H1 (cell line): Measurements from ENCODE around the gene ATP13A3. TPM values are rescaled to one million over a fixed set of nuclear protein-coding genes. Genes with fewer than 3 reads are reported as not detected.

Experiments
- CTCF ChIA-PET: fragments of 300-600 bp; sonication (Branson Sonifier 250); formaldehyde crosslinking; loops from one replicate; lab custom pipeline; 2021; ENCODE audit not compliant: partially characterized antibody; lab: Charles Lee
- POLR2A ChIA-PET: fragments of 300-600 bp; sonication (Branson Sonifier 250); formaldehyde crosslinking; loops from one replicate; lab custom pipeline; 2021; ENCODE audit warnings: inconsistent platforms; ENCODE audit not compliant: partially characterized antibody; lab: Charles Lee
- DNase-seq, 2 experiments: peaks; one replicate each; pipeline versions ENCODE4 v3.0.0 to v3.0.0-alpha.2; 2010 to 2022; ENCODE audit warnings: low spot score in 2 of 2, low read depth in 1 of 2, mixed read lengths in 1 of 2
- FAIRE-seq: peaks from 2 replicates; lab custom pipeline; 2011; peaks lifted over from hg19 to GRCh38; lab: Jason Lieb, UNC
- H2AFZ ChIP-seq: 2 replicates; pipeline ENCODE4 v1.8.1; 2012; ENCODE audit warnings: low read length, inconsistent platforms
- H2AK5ac ChIP-seq: 2 replicates; pipeline ENCODE4 v1.6.1; 2013; ENCODE audit warnings: low read depth, low read length
- H2BK120ac ChIP-seq: replicated peaks from 2 replicates; pipeline ENCODE3; 2013; ENCODE audit warnings: low read depth, low read length, inconsistent platforms
- H2BK12ac ChIP-seq: 2 replicates; pipeline ENCODE4 v1.6.1; 2013; ENCODE audit warnings: low read depth, low read length
- H2BK15ac ChIP-seq: 2 replicates; pipeline ENCODE4 v1.6.1; 2013; ENCODE audit warnings: low read length
- H2BK20ac ChIP-seq: 2 replicates; pipeline ENCODE4 v1.6.1; 2013; ENCODE audit warnings: low read length
- H2BK5ac ChIP-seq: 2 replicates; pipeline ENCODE4 v1.6.1; 2013; ENCODE audit warnings: low read depth, low read length
- H3K14ac ChIP-seq: 2 replicates; pipeline ENCODE4 v1.6.1; 2013; ENCODE audit warnings: inconsistent platforms; ENCODE audit not compliant: insufficient read length
- H3K18ac ChIP-seq: 2 replicates; pipeline ENCODE4 v1.6.1; 2013; ENCODE audit warnings: low read length; ENCODE audit errors: extremely low read depth
- H3K23ac ChIP-seq: 2 replicates; pipeline ENCODE4 v1.6.1; 2013; ENCODE audit warnings: inconsistent platforms; ENCODE audit not compliant: insufficient read length
- H3K23me2 ChIP-seq: 2 replicates; pipeline ENCODE4 v1.6.1; 2013; ENCODE audit warnings: low read depth, low read length
- H3K27ac ChIP-seq: 2 replicates; pipeline ENCODE4 v1.6.1; 2011; ENCODE audit warnings: low read depth, low read length, inconsistent platforms
- H3K27me3 ChIP-seq, 4 experiments: replicated peaks in 1 of 4; 1 replicate in 1 of 4; 2 replicates in 3 of 4; pipeline versions ENCODE4 v1.6.1 to v1.8.1; 2011 to 2013; ENCODE audit warnings: low read length in 3 of 4, mild to moderate bottlenecking in 3 of 4, inconsistent platforms in 2 of 4, mixed read lengths in 2 of 4, moderate library complexity in 1 of 4; ENCODE audit not compliant: control insufficient read depth in 3 of 4, insufficient read depth in 3 of 4; ENCODE audit errors: extremely low read depth in 1 of 4
- H3K36me3 ChIP-seq, 4 experiments: 2 replicates each; pipeline versions ENCODE4 v1.6.1 to v1.8.1; 2011 to 2013; ENCODE audit warnings: mild to moderate bottlenecking in 4 of 4, low read length in 3 of 4, moderate library complexity in 2 of 4, control low read depth in 1 of 4, inconsistent platforms in 1 of 4; ENCODE audit not compliant: insufficient read depth in 4 of 4, control insufficient read depth in 2 of 4
- H3K4ac ChIP-seq: replicated peaks from 2 replicates; pipeline ENCODE3; 2013; ENCODE audit warnings: low read length, low read depth, mixed read lengths, inconsistent platforms; ENCODE audit not compliant: insufficient read length
- H3K4me1 ChIP-seq, 4 experiments: replicated peaks in 1 of 4; 1 replicate in 1 of 4; 2 replicates in 3 of 4; pipeline versions ENCODE4 v1.6.1 to v1.8.1; 2011 to 2013; ENCODE audit warnings: low read length in 3 of 4, inconsistent platforms in 2 of 4, mixed read lengths in 1 of 4; ENCODE audit not compliant: insufficient read depth in 4 of 4, control insufficient read depth in 3 of 4
- H3K4me2 ChIP-seq, 2 experiments: 2 replicates each; pipeline versions ENCODE4 v1.6.1 to v1.8.1; 2011 to 2013; ENCODE audit warnings: low read depth in 2 of 2, low read length in 2 of 2, control low read depth in 1 of 2, inconsistent platforms in 1 of 2, mild to moderate bottlenecking in 1 of 2; ENCODE audit not compliant: insufficient read depth in 1 of 2
- H3K4me3 ChIP-seq, 4 experiments: fragments of 200-600, 300-600 bp in 1 of 4; sonication (generic), shearing (Covaris generic), sonication (Bioruptor Twin) in 1 of 4; 2 replicates each; pipeline versions ENCODE4 v1.5.1 to v1.8.1; 2011 to 2016; ENCODE audit warnings: low read length in 4 of 4, low read depth in 3 of 4, control low read depth in 2 of 4, inconsistent platforms in 2 of 4, mild to moderate bottlenecking in 2 of 4, mixed read lengths in 1 of 4, moderate library complexity in 1 of 4; ENCODE audit not compliant: insufficient read depth in 2 of 4; ENCODE audit errors: extremely low read depth in 1 of 4
- H3K56ac ChIP-seq: replicated peaks from 2 replicates; pipeline ENCODE3; 2013; ENCODE audit warnings: low read depth, mild to moderate bottlenecking, mixed read lengths, low read length, inconsistent platforms; ENCODE audit not compliant: insufficient read length
- H3K79me1 ChIP-seq: 2 replicates; pipeline ENCODE4 v1.6.1; 2013; ENCODE audit warnings: low read depth, low read length, control low read depth
- H3K79me2 ChIP-seq, 2 experiments: 2 replicates each; pipeline versions ENCODE4 v1.6.1 to v1.8.1; 2012 to 2013; ENCODE audit warnings: low read length in 2 of 2, mild to moderate bottlenecking in 2 of 2, inconsistent platforms in 1 of 2; ENCODE audit not compliant: insufficient read depth in 2 of 2, control insufficient read depth in 1 of 2
- H3K9ac ChIP-seq, 4 experiments: replicated peaks in 1 of 4; 1 replicate in 1 of 4; 2 replicates in 3 of 4; pipeline versions ENCODE4 v1.6.1 to v1.8.1; 2011 to 2013; ENCODE audit warnings: low read depth in 3 of 4, low read length in 3 of 4, control low read depth in 2 of 4, mild to moderate bottlenecking in 2 of 4, moderate library complexity in 2 of 4, inconsistent platforms in 1 of 4; ENCODE audit errors: extremely low read depth in 1 of 4
- H3K9me3 ChIP-seq, 2 experiments: 2 replicates each; pipeline versions ENCODE4 v1.6.1 to v1.8.1; 2012 to 2013; ENCODE audit warnings: mild to moderate bottlenecking in 2 of 2, moderate library complexity in 2 of 2, control low read depth in 1 of 2, inconsistent platforms in 1 of 2, low read depth in 1 of 2, low read length in 1 of 2, mixed read lengths in 1 of 2; ENCODE audit not compliant: insufficient read depth in 2 of 2
- H4K20me1 ChIP-seq, 2 experiments: replicated peaks in 1 of 2; 2 replicates each; pipeline versions ENCODE3 to v1.8.1; 2011 to 2013; ENCODE audit warnings: inconsistent platforms in 2 of 2, low read length in 2 of 2, mild to moderate bottlenecking in 1 of 2; ENCODE audit not compliant: insufficient read depth in 2 of 2, control insufficient read depth in 1 of 2
- H4K5ac ChIP-seq: 2 replicates; pipeline ENCODE4 v1.6.1; 2013; ENCODE audit warnings: low read length, low read depth, mixed read lengths, inconsistent platforms; ENCODE audit not compliant: insufficient read length
- H4K8ac ChIP-seq: 2 replicates; pipeline ENCODE4 v1.8.0; 2013; ENCODE audit warnings: mild to moderate bottlenecking, moderate library complexity, low read length, inconsistent platforms; ENCODE audit not compliant: insufficient read depth; ENCODE audit errors: extremely low read depth
- H4K91ac ChIP-seq: replicated peaks from 2 replicates; pipeline ENCODE3; 2013; ENCODE audit warnings: low read length, mixed read lengths, inconsistent platforms; ENCODE audit not compliant: insufficient read length
- BRCA1 ChIP-seq: IDR thresholded peaks from 2 replicates; pipeline ENCODE4 v1.6.1; 2012; ENCODE audit warnings: low read depth, low read length, improper control_type of control experiment
- GTF2F1 ChIP-seq: IDR thresholded peaks from 2 replicates; pipeline ENCODE4 v1.6.1; 2012; ENCODE audit warnings: low read depth, low read length, improper control_type of control experiment, borderline replicate concordance
- HDAC6 ChIP-seq: IDR thresholded peaks from one replicate; pipeline ENCODE4 v1.7.1; 2012; ENCODE audit warnings: low read depth, mild to moderate bottlenecking, inconsistent platforms, low read length, moderate library complexity
- JUN ChIP-seq: IDR thresholded peaks from 2 replicates; pipeline ENCODE4 v1.6.1; 2011; ENCODE audit warnings: low read depth, mild to moderate bottlenecking, improper control_type of control experiment, low read length
- JUND ChIP-seq: IDR thresholded peaks from 2 replicates; pipeline ENCODE4 v1.6.1; 2011; ENCODE audit warnings: mild to moderate bottlenecking, improper control_type of control experiment, low read length
- NANOG ChIP-seq: IDR thresholded peaks from 2 replicates; pipeline ENCODE4 v1.6.1; 2011; ENCODE audit warnings: low read length, low read depth, mild to moderate bottlenecking, inconsistent platforms; ENCODE audit not compliant: insufficient read depth, poor library complexity, severe bottlenecking
- POLR2A ChIP-seq, 2 experiments: IDR thresholded peaks; 1 replicate in 1 of 2; 2 replicates in 1 of 2; pipeline ENCODE4 v1.6.1; 2011; ENCODE audit warnings: low read depth in 2 of 2, low read length in 2 of 2, mild to moderate bottlenecking in 2 of 2; ENCODE audit errors: control extremely low read depth in 1 of 2
- POU5F1 ChIP-seq: IDR thresholded peaks from 2 replicates; pipeline ENCODE4 v1.6.1; 2011; ENCODE audit warnings: low read depth, mild to moderate bottlenecking, low read length, moderate library complexity
- RXRA ChIP-seq: IDR thresholded peaks from 2 replicates; pipeline ENCODE4 v1.6.1; 2011; ENCODE audit warnings: low read depth, mild to moderate bottlenecking, low read length, moderate library complexity; ENCODE audit not compliant: insufficient read depth
- SAP30 ChIP-seq: fragments of 300-600 bp; sonication (generic); IDR thresholded peaks from 2 replicates; pipeline ENCODE4 v1.7.1; 2012; ENCODE audit warnings: low read length, moderate library complexity, mild to moderate bottlenecking, inconsistent platforms; ENCODE audit not compliant: insufficient read depth, insufficient replicate concordance
- SIN3A ChIP-seq, 2 experiments: IDR thresholded peaks in 1 of 2; conservative IDR thresholded peaks in 1 of 2; 2 replicates each; pipeline ENCODE4 v1.6.1; 2011 to 2012; ENCODE audit warnings: low read length in 2 of 2, improper control_type of control experiment in 1 of 2, low read depth in 1 of 2, mild to moderate bottlenecking in 1 of 2
- ZNF274 ChIP-seq: IDR thresholded peaks from 2 replicates; pipeline ENCODE4 v1.7.0; 2012; ENCODE audit warnings: low read length, borderline replicate concordance; ENCODE audit errors: extremely low read depth
- WGBS, 2 experiments: shearing (Covaris generic) in 1 of 2; methylation state at CpG; one replicate each; pipeline versions ENCODE4 v1.1.6 to v1.1.7; 2013 to 2015; ENCODE audit warnings: low lambda C conversion rate in 2 of 2, mixed read lengths in 2 of 2, inconsistent platforms in 1 of 2, low coverage in 1 of 2, missing lambda C conversion rate in 1 of 2; ENCODE audit not compliant: insufficient replicate concordance in 2 of 2, insufficient coverage in 1 of 2, insufficient read length in 1 of 2; ENCODE audit errors: extremely low coverage in 1 of 2, missing lambda C conversion rate in 1 of 2; 5-methylcytosine and 5-hydroxymethylcytosine counted together
- polyA plus RNA-seq, 7 experiments: library from polyadenylated mRNA; depleted of rRNA in 3 of 7; stranded (reverse) in 5 of 7; unstranded in 2 of 7; fragments of >200 nt in 5 of 7; fragments of 200-250 nt in 2 of 7; gene quantifications; 1 replicate in 5 of 7; 2 replicates in 1 of 7; 4 replicates in 1 of 7; pipeline versions ENCODE4 v1.2.1 to v1.2.3, GENCODE V29; 2011 to 2013; ENCODE audit warnings: missing spikeins in 2 of 7, mixed read lengths in 2 of 7
- total RNA-seq: library from RNA; stranded (reverse); fragmentation: NEBNext Ultra II Directional; extraction: Animal tissue kit (Norgen Biotek cat#: 25700); gene quantifications from 2 replicates; pipeline ENCODE4 v1.2.1, GENCODE V29; 2021
- TF ChIP-seq, protein P1 (sequence below): IDR thresholded peaks from 2 replicates; pipeline ENCODE4 v1.6.1; 2012; ENCODE audit warnings: inconsistent platforms

Gene ATP13A3
- total and polyA plus RNA-seq, 2 of the 8 experiments (the other 6 are each of a cell fraction or from before 2014, with no cell fraction given), result 18.6 to 92.2 TPM

DNA sequence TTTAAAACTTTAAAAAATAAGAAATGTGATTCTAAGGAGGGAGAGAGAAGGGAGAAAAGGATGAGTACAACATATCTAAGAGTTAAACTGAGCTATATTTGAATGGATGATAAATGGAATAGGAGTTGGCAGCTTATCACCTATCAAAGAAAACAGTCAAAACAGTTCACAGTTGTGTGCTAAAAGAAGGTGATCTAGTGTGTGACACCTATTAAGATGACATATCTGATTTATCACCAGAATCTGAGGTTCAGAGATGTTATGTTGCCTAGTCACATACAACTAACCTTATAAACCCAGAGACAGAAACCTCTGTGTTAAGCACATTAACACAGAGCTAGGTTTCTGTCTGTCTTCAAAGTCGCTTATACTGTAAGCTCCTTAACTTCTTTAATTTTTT, 3.0 kb downstream of the ATP13A3 start:
- peaks cover 4 to 9% of the 10 kb centered on the region in 2 experiments for H4K20me1 ChIP-seq
- H3K79me2 ChIP-seq, result peaks cover 12 to 73% of the 10 kb centered on the region in 2 experiments
- H3K9ac ChIP-seq, result no peak overlapping the region
- TF ChIP-seq ZNF274, result no peak
- no peak for TF ChIP-seq SIN3A (conservative IDR thresholded peaks at IDR 0.05 in 1 of 2, IDR thresholded peaks at IDR 0.05 in 1 of 2; ENCODE audit: low read depth in 1 of 2, low read length in 2 of 2)
- no peak for TF ChIP-seq POU5F1
- TF ChIP-seq RXRA, result no peak
- TF ChIP-seq JUN, result no peak
- TF ChIP-seq, protein P1, sequence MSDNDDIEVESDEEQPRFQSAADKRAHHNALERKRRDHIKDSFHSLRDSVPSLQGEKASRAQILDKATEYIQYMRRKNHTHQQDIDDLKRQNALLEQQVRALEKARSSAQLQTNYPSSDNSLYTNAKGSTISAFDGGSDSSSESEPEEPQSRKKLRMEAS, result no peak
- no peak for TF ChIP-seq JUND
- no peak for TF ChIP-seq BRCA1
- no peak for TF ChIP-seq GTF2F1
- no peak for TF ChIP-seq NANOG
- TF ChIP-seq HDAC6, result no peak
- TF ChIP-seq POLR2A (IDR thresholded peaks at IDR 0.05; ENCODE audit: control extremely low read depth in 1 of 2, low read depth in 2 of 2, low read length in 2 of 2), result no peak
- no peak for TF ChIP-seq SAP30
- no peak overlapping the region for H3K18ac ChIP-seq
- peaks cover 8% of the 10 kb centered on the region; the same call in 1 of the 2 replicates for H3K23me2 ChIP-seq
- no peak overlapping the region for H2BK5ac ChIP-seq
- no peak overlapping the region for H2BK12ac ChIP-seq
- peaks cover 0 to 4% (median 1%) of the 10 kb centered on the region in 4 experiments; a peak in 1 of 8 replicates for H3K36me3 ChIP-seq
- H3K23ac ChIP-seq, result no peak overlapping the region
- ChIA-PET CTCF (interaction anchor here (0.6 to 3.8 kb wide), 6 partner anchors 11 to 641 kb away, joined by 3 to 50 read pairs (median 3); no protein-coding TSS in a partner anchor), POLR2A (interaction anchor here (0.8 kb wide), 1 partner anchor 9 kb away, joined by 6 read pairs; no protein-coding TSS in a partner anchor)
- no peak for DNase-seq
- H3K27ac ChIP-seq, result no peak overlapping the region
- no peak overlapping the region for H2AK5ac ChIP-seq
- no peak overlapping the region for H3K56ac ChIP-seq
- H3K4me1 ChIP-seq, result peaks cover 0 to 2% (median 0%) of the 10 kb centered on the region in 4 experiments; a peak in 2 of 7 replicates
- H4K8ac ChIP-seq, result no peak overlapping the region
- H2AFZ ChIP-seq, result no peak overlapping the region
- no peak overlapping the region for H4K5ac ChIP-seq
- FAIRE-seq, result no peak
- WGBS, 2 experiments, result 91% methylated on average over 1 of the region's 1 CpG; no CpG with 5 or more reads in 1 of the 2 experiments
- H2BK120ac ChIP-seq, result no peak overlapping the region
- no peaks in the 10 kb centered on the region for H3K79me1 ChIP-seq
- no peak overlapping the region for H3K4ac ChIP-seq
- H3K27me3 ChIP-seq, result 0 out of 7 replicates have a peak, but pooled peaks cover 0 to 6% (median 3%) of the 10 kb centered on the region in 4 experiments
- no peak overlapping the region for H3K4me3 ChIP-seq
- no peak overlapping the region for H3K4me2 ChIP-seq
- no peak overlapping the region for H2BK20ac ChIP-seq
- H2BK15ac ChIP-seq, result no peak overlapping the region
- H3K9me3 ChIP-seq, result no peaks in the 10 kb centered on the region
- H3K14ac ChIP-seq, result no peak overlapping the region
- H4K91ac ChIP-seq, result no peak overlapping the region
